ENCODE data around the gene NFIA. TPM values are rescaled to one million over a fixed set of nuclear protein-coding genes. Genes with fewer than 3 reads are reported as not detected.

Gene NFIA
- total and polyA plus RNA-seq, 9 of the 15 experiments (the other 6 are each of a cell fraction or from before 2014, with no cell fraction given), result 5.3 to 24.9 (median 9.8) TPM

GRCh38 chr1:61287734-61288133, 205.4 kb downstream of the NFIA start (continued):
- TF ChIP-seq, protein P1, sequence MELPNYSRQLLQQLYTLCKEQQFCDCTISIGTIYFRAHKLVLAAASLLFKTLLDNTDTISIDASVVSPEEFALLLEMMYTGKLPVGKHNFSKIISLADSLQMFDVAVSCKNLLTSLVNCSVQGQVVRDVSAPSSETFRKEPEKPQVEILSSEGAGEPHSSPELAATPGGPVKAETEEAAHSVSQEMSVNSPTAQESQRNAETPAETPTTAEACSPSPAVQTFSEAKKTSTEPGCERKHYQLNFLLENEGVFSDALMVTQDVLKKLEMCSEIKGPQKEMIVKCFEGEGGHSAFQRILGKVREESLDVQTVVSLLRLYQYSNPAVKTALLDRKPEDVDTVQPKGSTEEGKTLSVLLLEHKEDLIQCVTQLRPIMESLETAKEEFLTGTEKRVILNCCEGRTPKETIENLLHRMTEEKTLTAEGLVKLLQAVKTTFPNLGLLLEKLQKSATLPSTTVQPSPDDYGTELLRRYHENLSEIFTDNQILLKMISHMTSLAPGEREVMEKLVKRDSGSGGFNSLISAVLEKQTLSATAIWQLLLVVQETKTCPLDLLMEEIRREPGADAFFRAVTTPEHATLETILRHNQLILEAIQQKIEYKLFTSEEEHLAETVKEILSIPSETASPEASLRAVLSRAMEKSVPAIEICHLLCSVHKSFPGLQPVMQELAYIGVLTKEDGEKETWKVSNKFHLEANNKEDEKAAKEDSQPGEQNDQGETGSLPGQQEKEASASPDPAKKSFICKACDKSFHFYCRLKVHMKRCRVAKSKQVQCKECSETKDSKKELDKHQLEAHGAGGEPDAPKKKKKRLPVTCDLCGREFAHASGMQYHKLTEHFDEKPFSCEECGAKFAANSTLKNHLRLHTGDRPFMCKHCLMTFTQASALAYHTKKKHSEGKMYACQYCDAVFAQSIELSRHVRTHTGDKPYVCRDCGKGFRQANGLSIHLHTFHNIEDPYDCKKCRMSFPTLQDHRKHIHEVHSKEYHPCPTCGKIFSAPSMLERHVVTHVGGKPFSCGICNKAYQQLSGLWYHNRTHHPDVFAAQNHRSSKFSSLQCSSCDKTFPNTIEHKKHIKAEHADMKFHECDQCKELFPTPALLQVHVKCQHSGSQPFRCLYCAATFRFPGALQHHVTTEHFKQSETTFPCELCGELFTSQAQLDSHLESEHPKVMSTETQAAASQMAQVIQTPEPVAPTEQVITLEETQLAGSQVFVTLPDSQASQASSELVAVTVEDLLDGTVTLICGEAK (IDR thresholded peaks at IDR 0.05), result no peak
- TF ChIP-seq, protein P1 (CRISPR knock-in tag; IDR thresholded peaks at IDR 0.05), result no peak
- no peak for TF ChIP-seq NR3C1 (CRISPR knock-in tag; IDR thresholded peaks at IDR 0.05)
